ENCODE results near the gene PIGW.

The PIGW gene, protein sequence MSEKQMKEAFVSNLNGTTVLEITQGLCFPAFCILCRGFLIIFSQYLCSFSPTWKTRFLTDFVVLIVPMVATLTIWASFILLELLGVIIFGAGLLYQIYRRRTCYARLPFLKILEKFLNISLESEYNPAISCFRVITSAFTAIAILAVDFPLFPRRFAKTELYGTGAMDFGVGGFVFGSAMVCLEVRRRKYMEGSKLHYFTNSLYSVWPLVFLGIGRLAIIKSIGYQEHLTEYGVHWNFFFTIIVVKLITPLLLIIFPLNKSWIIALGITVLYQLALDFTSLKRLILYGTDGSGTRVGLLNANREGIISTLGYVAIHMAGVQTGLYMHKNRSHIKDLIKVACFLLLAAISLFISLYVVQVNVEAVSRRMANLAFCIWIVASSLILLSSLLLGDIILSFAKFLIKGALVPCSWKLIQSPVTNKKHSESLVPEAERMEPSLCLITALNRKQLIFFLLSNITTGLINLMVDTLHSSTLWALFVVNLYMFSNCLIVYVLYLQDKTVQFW

DNA sequence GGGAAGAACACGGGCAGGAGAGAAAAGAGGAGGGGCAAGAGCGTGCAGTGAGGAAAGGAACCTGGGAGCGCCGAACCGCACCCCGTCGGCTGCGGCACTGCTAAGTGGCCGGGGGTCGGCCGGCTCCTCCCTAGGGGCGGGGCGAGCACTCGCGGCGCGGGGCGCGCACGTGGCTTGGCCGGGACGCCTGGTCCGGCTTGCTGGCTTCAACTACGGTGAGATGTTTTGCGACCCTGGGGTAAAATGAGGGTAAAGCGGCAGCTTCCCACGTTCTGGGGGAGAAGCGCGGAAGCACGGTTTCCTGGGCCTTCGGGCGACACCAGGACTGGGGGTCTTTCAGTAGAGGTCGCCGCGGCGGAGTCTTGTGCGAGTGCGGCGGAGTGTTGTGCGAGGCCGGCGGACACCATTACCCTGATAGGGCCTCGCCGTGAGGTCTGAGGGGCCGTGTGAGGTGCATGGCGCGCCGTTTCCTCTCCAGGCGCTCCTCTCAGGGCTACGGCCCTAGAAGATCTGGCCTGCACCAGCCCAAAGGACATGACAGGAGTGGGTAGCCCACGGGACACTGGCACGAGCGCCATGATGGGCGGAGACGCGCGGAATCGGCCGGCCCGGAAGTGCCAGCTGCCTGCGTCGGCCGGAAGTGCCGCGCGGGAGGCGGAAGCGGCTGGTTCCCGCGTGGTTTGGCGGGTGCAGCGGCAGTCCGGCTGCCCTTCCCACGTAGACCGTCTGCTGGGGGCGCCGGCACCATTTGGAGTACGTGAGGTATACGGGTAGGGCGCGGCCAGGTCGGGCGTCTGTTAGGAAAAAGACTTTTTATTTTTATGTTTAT lies at the start of gene PIGW, which contains the start of gene MYO19:
Gene PIGW, plus strand, starts transcription at position 148 of the 829 bp plus-strand sequence. CDS start 2,115 bp downstream, outside the sequence.
Gene MYO19, minus strand, starts transcription at position 29 of the 829 bp plus-strand sequence. CDS start 2,330 bp downstream, outside the sequence.
- peak; percentile 94 for DNase-seq

DNA sequence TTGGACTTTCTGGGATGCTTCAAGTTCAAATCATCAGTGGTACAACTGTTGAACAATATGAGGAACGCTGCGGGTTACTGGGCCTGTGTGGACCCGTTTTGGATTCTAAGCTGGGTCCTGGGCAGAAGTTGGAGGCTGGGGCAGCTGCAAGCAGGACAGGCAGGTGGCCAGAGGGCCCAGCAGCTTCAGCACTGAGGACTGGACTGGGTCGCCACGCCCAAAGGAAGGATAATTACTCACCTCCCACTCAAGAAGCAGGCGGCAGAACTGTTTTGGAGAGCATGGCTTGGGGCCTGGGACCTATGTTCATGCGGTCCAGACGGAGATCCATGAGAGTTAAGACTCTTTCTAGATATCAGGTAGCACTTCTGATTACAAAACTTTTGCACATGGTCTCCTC lies 49.8 kb upstream of the PIGW start:
- DNase-seq: no peak

- DNase-seq: no peak
These were observed 49.0 kb upstream of the PIGW start for GRCh38 chr17:36485805-36486203.

GRCh38 chr17:36486204-36487194 lies 48.3 kb upstream of the PIGW start, which contains the start of gene ZNHIT3:
Gene ZNHIT3, plus strand, starts transcription at chr17:36486681. Its CDS starts 19 bp downstream, at chr17:36486700.
- DNase-seq: peak; percentile 94

DNA sequence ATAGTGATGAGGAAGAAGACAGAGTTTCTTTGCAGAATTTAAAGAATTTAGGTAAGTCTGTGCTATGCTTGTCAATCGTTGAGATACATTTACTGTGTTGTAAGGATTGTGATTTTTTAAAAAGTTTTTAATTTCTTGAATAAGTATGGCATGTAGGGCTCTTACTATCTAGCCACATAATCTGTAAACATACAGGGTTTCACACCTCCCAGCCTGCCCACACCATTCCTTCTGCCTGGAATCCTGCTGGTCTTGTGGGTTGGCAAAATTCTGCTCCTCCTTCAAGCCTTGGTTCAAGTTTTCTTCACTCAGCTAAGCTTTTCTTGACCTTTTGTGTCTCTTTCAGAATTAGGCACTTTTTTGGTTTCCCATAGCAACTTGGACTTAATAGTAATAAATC lies 40.8 kb upstream of the PIGW start:
- no peak for DNase-seq

- DNase-seq: no peak
These were observed 40.1 kb upstream of the PIGW start for GRCh38 chr17:36494674-36495073.

- no peak for DNase-seq
These were observed 39.7 kb upstream of the PIGW start for GRCh38 chr17:36495076-36495578.

DNA sequence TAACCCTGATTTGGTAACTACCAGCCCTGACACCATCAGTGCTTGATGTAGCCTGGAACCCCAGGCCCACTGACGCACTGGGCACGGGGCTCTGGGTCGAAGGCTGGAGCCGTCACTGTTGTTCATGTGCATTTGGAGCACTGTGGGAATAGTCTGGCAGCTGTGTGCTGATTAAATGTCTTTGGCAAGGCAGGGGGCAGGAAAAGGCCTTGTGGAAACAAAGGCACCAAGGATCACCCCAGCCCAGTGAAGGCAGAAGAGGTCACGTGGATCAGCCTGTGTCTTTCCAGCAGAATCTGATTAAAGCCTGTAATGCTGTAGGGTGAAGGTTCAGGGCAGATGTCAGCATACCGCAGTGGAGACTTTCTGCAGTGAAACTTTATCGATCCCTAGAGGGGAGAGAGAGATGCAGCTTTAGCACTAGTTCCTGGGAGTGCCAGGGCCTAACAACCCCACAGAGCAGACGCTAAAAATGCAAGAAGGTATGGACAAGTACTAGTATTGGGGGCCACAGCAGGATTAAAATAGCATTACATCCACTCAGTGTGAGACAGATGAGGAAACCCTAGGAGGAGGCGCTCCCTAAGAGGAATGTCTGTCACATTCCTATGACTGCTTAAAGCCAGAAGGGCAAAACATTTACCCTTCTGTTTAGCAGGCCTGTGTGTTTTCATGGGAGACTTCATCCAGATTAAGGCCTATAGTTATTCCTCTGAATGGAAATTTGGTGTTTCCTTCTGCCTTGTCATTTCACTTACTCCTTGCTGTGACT lies 38.6 kb upstream of the PIGW start:
- DNase-seq: no peak

DNA sequence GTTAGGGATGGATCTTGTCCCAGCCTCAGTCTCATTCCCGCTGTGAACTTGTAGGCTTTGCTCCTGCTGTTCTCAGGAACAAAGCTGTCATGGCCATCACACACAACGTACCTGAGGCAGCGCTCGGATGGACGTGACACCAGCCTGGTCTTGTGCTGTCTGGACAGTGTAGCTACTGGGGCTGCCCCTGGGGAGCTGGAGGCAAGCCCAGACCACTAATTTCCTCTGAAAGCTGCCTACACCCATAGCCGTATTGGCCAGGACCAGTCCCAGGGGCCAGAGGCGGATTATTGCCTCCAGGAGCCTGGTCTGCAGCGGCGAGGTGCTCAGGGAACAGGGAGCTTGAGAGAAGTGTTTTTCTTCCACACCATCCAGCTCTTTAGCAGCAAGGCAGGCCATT lies 36.6 kb upstream of the PIGW start:
- no peak for DNase-seq

GRCh38 chr17:36498560-36499300 lies 36.1 kb upstream of the PIGW start:
- DNase-seq: no peak

DNA sequence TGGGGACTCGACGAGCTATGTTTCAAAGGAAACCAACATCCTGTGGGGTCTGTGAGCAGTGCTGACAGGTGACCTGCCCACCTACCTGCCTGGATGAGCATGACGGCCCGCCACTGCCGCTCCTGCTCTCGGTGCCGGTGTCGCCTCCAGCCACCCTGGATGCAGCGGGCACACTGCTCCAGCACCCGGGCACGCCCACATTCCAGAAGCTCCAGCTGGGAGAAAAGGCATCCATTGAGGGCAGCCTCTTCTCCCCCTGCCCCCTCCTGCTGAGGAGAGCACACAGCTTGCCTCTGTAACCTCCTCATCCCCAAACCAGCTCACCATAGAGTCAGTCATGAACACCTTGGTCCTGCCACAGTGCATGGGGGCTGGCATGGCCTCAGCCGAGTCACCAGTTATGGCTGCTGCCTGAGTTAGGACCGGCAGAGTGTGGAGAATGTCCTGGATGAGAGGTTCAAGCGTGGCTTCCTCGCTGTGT lies 34.0 kb upstream of the PIGW start:
- DNase-seq: no peak

- DNase-seq: no peak
These were observed 33.4 kb upstream of the PIGW start for GRCh38 chr17:36501351-36501750.

GRCh38 chr17:36501963-36502362 lies 32.8 kb upstream of the PIGW start:
- DNase-seq: no peak

GRCh38 chr17:36503456-36504155 lies 31.2 kb upstream of the PIGW start:
- DNase-seq: no peak

GRCh38 chr17:36504156-36504545 lies 30.6 kb upstream of the PIGW start:
- DNase-seq: no peak

- no peak for DNase-seq
These were observed 29.6 kb upstream of the PIGW start for GRCh38 chr17:36505171-36505570.

GRCh38 chr17:36506249-36506826 lies 28.4 kb upstream of the PIGW start:
- no peak for DNase-seq

GRCh38 chr17:36506831-36507230 lies 28.0 kb upstream of the PIGW start:
- no peak for DNase-seq

GRCh38 chr17:36507266-36507665 lies 27.5 kb upstream of the PIGW start:
- no peak for DNase-seq
